HCT116 (cell line): ENCODE results near the gene VDAC1. TPM values are rescaled to one million over a fixed set of nuclear protein-coding genes. Genes with fewer than 3 reads are reported as not detected.

Source experiments
- ATAC-seq: fragments of 200-7000 bp; cut with Tn5 transposase; 2 replicates; pipeline ENCODE4 v1.9.1; 2020; ENCODE audit warnings: mild to moderate bottlenecking, moderate library complexity
- BruUV-seq: library from RNA; stranded (reverse); fragments of 400-500 nt; replicated peaks from 2 replicates; lab custom pipeline; 2021; lab: Mats Ljungman, UMichigan
- CTCF ChIA-PET: fragments of 300-600 bp; sonication (Branson Sonifier 250); formaldehyde crosslinking; loops from one replicate; lab custom pipeline; 2021; ENCODE audit warnings: antibody characterized with exemption; lab: Charles Lee
- POLR2A ChIA-PET: fragments of 300-600, 350-600 bp; sonication (Branson Sonifier 250); formaldehyde crosslinking; loops from one replicate; lab custom pipeline; 2021; ENCODE audit warnings: antibody characterized with exemption; lab: Charles Lee
- RAD21 ChIA-PET, 2 experiments: fragments of 300-600 bp; sonication (Branson Sonifier 250); formaldehyde crosslinking; loops; one replicate each; lab custom pipeline; 2023; ENCODE audit warnings: low total read pairs in 2 of 2; ENCODE audit not compliant: uncharacterized antibody in 2 of 2, unreplicated experiment in 2 of 2, low non-redundant PET in 1 of 2; lab: Charles Lee
- DNase-seq: peaks from one replicate; pipeline ENCODE4 v3.0.0-alpha.2; 2010; ENCODE audit warnings: low read depth, low spot score
- H2AFZ ChIP-seq: fragments of 200-600 bp; shearing (Covaris generic), sonication (generic); 2 replicates; pipeline ENCODE4 v1.6.1; 2017; ENCODE audit warnings: low read depth, mixed run types, mixed read lengths, antibody characterized with exemption, low read length; ENCODE audit not compliant: poor library complexity, severe bottlenecking
- H3K27ac ChIP-seq: 2 replicates; pipeline ENCODE4 v1.5.1; 2012; ENCODE audit warnings: low read depth, low read length
- H3K27me3 ChIP-seq: fragments of 200-600 bp; sonication (generic); 2 replicates; pipeline ENCODE4 v1.6.1; 2016; ENCODE audit warnings: mixed run types, low read length, mixed read lengths; ENCODE audit not compliant: insufficient read depth
- H3K36me3 ChIP-seq, 2 experiments: fragments of 200-500 bp in 1 of 2; fragments of 200-600 bp in 1 of 2; sonication (Bioruptor generic) in 1 of 2; sonication (generic) in 1 of 2; 2 replicates each; pipeline versions ENCODE4 v1.5.1 to v1.6.1; 2014 to 2016; ENCODE audit warnings: low read length in 2 of 2, inconsistent platforms in 1 of 2, mixed read lengths in 1 of 2, mixed run types in 1 of 2; ENCODE audit not compliant: insufficient read depth in 2 of 2, control insufficient read depth in 1 of 2
- H3K4me1 ChIP-seq, 2 experiments: fragments of 200-600 bp in 1 of 2; sonication (generic) in 1 of 2; 2 replicates each; pipeline versions ENCODE4 v1.5.1 to v1.6.1; 2012 to 2017; ENCODE audit warnings: low read length in 2 of 2, inconsistent platforms in 1 of 2, mild to moderate bottlenecking in 1 of 2, mixed read lengths in 1 of 2, mixed run types in 1 of 2, moderate library complexity in 1 of 2; ENCODE audit not compliant: insufficient read depth in 2 of 2, control insufficient read depth in 1 of 2
- H3K4me2 ChIP-seq: fragments of 200-600 bp; sonication (generic); 2 replicates; pipeline ENCODE4 v1.6.1; 2017; ENCODE audit warnings: mixed run types, low read length, mixed read lengths
- H3K4me3 ChIP-seq, 2 experiments: fragments of 200-600 bp in 1 of 2; sonication (generic) in 1 of 2; replicated peaks in 1 of 2; 2 replicates each; pipeline ENCODE4 v1.5.1; 2011 to 2016; ENCODE audit warnings: low read length in 2 of 2, control low read depth in 1 of 2, low read depth in 1 of 2, mild to moderate bottlenecking in 1 of 2, mixed read lengths in 1 of 2, mixed run types in 1 of 2
- H3K79me2 ChIP-seq: fragments of 200-600 bp; sonication (generic); 2 replicates; pipeline ENCODE4 v1.6.1; 2017; ENCODE audit warnings: mild to moderate bottlenecking, mixed run types, low read length, moderate library complexity, mixed read lengths; ENCODE audit not compliant: insufficient read depth
- H3K9ac ChIP-seq: fragments of 200-600 bp; sonication (generic); 2 replicates; pipeline ENCODE4 v1.6.1; 2016; ENCODE audit warnings: low read length, mixed read lengths
- H3K9me2 ChIP-seq: fragments of 200-600 bp; sonication (generic), shearing (Covaris generic); 2 replicates; pipeline ENCODE4 v1.6.1; 2017; ENCODE audit warnings: mixed run types, mild to moderate bottlenecking, moderate library complexity; ENCODE audit not compliant: insufficient read depth
- H3K9me3 ChIP-seq, 2 experiments: fragments of 200-500 bp in 1 of 2; fragments of 200-600 bp in 1 of 2; sonication (Bioruptor generic) in 1 of 2; sonication (generic) in 1 of 2; 2 replicates each; pipeline ENCODE4 v1.6.1; 2014 to 2017; ENCODE audit warnings: low read length in 2 of 2, mixed read lengths in 2 of 2, inconsistent platforms in 1 of 2, low read depth in 1 of 2, mild to moderate bottlenecking in 1 of 2, mixed run types in 1 of 2, moderate library complexity in 1 of 2; ENCODE audit not compliant: control insufficient read depth in 1 of 2, insufficient read depth in 1 of 2
- H4K20me1 ChIP-seq: fragments of 200-600 bp; sonication (generic), shearing (Covaris generic); 2 replicates; pipeline ENCODE4 v1.6.1; 2017; ENCODE audit warnings: mixed run types, mild to moderate bottlenecking, moderate library complexity; ENCODE audit not compliant: insufficient read depth
- ATF3 ChIP-seq: IDR thresholded peaks from 2 replicates; pipeline ENCODE4 v1.6.1; 2012
- CBX3 ChIP-seq: IDR thresholded peaks from 2 replicates; pipeline ENCODE4 v1.6.1; 2012; ENCODE audit warnings: low read depth
- EGR1 ChIP-seq: IDR thresholded peaks from 2 replicates; pipeline ENCODE4 v1.6.1; 2012; ENCODE audit warnings: low read depth
- ELF1 ChIP-seq: IDR thresholded peaks from 2 replicates; pipeline ENCODE4 v1.6.1; 2012; ENCODE audit warnings: low read depth, borderline replicate concordance
- EZH2phosphoT487 ChIP-seq: fragments of 200-600 bp; IDR thresholded peaks from 2 replicates; pipeline ENCODE4 v1.6.1; 2018; ENCODE audit warnings: antibody characterized with exemption, borderline replicate concordance
- JUND ChIP-seq: IDR thresholded peaks from 2 replicates; pipeline ENCODE4 v1.6.1; 2012
- POLR2AphosphoS5 ChIP-seq: IDR thresholded peaks from 2 replicates; pipeline ENCODE4 v1.6.1; 2011; ENCODE audit warnings: mild to moderate bottlenecking, low read depth, low read length, moderate library complexity
- YY1 ChIP-seq: IDR thresholded peaks from 2 replicates; pipeline ENCODE4 v1.6.1; 2011; ENCODE audit warnings: low read length, low read depth, moderate library complexity, mild to moderate bottlenecking; ENCODE audit not compliant: insufficient replicate concordance; ENCODE audit errors: extremely low read depth
- ZFX ChIP-seq: fragments of 450-650 bp; IDR thresholded peaks from 2 replicates; pipeline ENCODE4 v1.6.1; 2017
- intact Hi-C: fragments of 100-400 bp; cut with micrococcal nuclease; formaldehyde crosslinking; loops from 2 replicates; pipeline ENCODE4 v1.10.0; 2022
- total RNA-seq: library from RNA; stranded (reverse); gene quantifications from one replicate; pipeline ENCODE4 v1.2.1, GENCODE V29; 2021; ENCODE audit not compliant: unreplicated experiment
- TF ChIP-seq, protein P1 (sequence below): IDR thresholded peaks from 2 replicates; pipeline ENCODE4 v1.6.1; 2012; ENCODE audit warnings: low read depth

Gene VDAC1
- total RNA-seq, 1 experiment from 2014 or later, result 269 TPM

- Histone ChIP-seq H3K9ac (peak overlapping the region; percentile 93), H3K27ac (peak overlapping the region; percentile 99), H3K9me3 (no peaks in the 10 kb centered on the region), H3K36me3 (peaks cover 16 to 18% of the 10 kb centered on the region in 2 experiments; a peak in 3 of 4 replicates), H2AFZ (no peak overlapping the region), H4K20me1 (peaks cover 23% of the 10 kb centered on the region; the same call in 1 of the 2 replicates), H3K4me2 (peak overlapping the region; percentile 99), H3K27me3 (no peaks in the 10 kb centered on the region), H3K4me1 (peaks cover 24 to 55% of the 10 kb centered on the region in 2 experiments), H3K4me3 (peak overlapping the region; percentile 82 to 87), H3K79me2 (peaks cover 70% of the 10 kb centered on the region), H3K9me2 (no peaks in the 10 kb centered on the region)
- BruUV-seq, result no TSS peak
- POLR2A ChIA-PET, result no interaction called here
- RAD21 ChIA-PET, result no interaction called here
- intact Hi-C loops, result no loop called here
- peak; percentile 97 for TF ChIP-seq ZFX
- TF ChIP-seq EZH2phosphoT487, result no peak
- ATAC-seq, result peak; percentile 12
- CTCF ChIA-PET, result interaction anchor here (1.0 kb wide), 2 partner anchors 10 to 11 kb away, joined by 3 read pairs; no protein-coding TSS in a partner anchor
- no peak for DNase-seq
Measured at GRCh38 chr5:134003817-134004625, 754 bp downstream of the VDAC1 start.

DNA sequence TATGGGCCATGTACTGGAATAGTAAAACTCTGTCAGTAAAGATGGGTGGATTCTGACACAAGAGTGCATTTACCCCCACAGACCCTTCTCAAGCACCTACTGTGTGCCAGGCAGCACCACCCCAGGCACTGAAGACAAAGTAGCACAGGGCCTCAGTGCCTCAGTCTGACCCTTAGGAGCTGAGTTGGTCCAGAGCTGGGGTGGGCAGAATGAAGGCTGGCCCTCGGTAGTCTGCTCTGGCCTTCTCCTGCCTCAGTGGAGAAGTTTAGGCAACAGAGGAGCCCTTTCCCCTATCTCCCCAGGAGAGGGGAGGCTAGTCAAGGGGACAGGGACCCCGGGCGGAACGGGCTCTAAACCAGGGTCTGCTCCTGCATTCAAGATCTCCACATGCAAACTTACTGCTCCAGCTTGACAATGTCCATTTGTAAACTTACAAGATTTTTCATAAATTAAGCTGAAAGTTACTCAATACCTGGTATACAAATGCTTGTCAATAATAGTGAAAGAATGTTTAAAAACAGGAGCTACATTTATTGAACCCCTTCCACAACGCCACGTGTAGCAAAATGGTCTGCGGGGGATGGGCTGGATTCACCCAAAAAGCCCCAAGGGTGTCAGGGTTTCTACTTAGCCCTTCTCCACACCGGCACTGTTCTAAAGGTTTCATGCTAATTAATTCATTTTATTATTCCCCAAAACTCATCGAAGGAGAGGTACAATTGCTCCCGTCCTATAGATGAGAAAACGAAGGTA, 1.5 kb downstream of the VDAC1 start:
- TF ChIP-seq YY1 (no peak), JUND (no peak), CBX3 (no peak), EGR1 (no peak), ELF1 (no peak), ZFX (no peak), ATF3 (no peak), POLR2AphosphoS5 (no peak)
- TF ChIP-seq, protein P1, sequence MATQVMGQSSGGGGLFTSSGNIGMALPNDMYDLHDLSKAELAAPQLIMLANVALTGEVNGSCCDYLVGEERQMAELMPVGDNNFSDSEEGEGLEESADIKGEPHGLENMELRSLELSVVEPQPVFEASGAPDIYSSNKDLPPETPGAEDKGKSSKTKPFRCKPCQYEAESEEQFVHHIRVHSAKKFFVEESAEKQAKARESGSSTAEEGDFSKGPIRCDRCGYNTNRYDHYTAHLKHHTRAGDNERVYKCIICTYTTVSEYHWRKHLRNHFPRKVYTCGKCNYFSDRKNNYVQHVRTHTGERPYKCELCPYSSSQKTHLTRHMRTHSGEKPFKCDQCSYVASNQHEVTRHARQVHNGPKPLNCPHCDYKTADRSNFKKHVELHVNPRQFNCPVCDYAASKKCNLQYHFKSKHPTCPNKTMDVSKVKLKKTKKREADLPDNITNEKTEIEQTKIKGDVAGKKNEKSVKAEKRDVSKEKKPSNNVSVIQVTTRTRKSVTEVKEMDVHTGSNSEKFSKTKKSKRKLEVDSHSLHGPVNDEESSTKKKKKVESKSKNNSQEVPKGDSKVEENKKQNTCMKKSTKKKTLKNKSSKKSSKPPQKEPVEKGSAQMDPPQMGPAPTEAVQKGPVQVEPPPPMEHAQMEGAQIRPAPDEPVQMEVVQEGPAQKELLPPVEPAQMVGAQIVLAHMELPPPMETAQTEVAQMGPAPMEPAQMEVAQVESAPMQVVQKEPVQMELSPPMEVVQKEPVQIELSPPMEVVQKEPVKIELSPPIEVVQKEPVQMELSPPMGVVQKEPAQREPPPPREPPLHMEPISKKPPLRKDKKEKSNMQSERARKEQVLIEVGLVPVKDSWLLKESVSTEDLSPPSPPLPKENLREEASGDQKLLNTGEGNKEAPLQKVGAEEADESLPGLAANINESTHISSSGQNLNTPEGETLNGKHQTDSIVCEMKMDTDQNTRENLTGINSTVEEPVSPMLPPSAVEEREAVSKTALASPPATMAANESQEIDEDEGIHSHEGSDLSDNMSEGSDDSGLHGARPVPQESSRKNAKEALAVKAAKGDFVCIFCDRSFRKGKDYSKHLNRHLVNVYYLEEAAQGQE, result no peak
- H3K27me3 ChIP-seq, result no peaks in the 10 kb centered on the region
- no peaks in the 10 kb centered on the region for H3K9me2 ChIP-seq
- H3K4me3 ChIP-seq, result peak overlapping the region; percentile 82 to 87
- intact Hi-C loops, result no loop called here
- H3K36me3 ChIP-seq, result peaks cover 16 to 18% of the 10 kb centered on the region in 2 experiments; a peak in 3 of 4 replicates
- H2AFZ ChIP-seq, result no peak overlapping the region
- peaks cover 77% of the 10 kb centered on the region for H3K79me2 ChIP-seq
- ChIA-PET POLR2A (no interaction called here), RAD21 (no interaction called here), CTCF (interaction anchor here (1.0 kb wide), 1 partner anchor 10 kb away, joined by 3 read pairs; no protein-coding TSS in a partner anchor)
- no peak for DNase-seq
- no peaks in the 10 kb centered on the region for H3K9me3 ChIP-seq
- peak overlapping the region; percentile 99 for H3K27ac ChIP-seq
- H4K20me1 ChIP-seq, result peaks cover 29% of the 10 kb centered on the region; the same call in 1 of the 2 replicates
- ATAC-seq, result no peak
- H3K4me2 ChIP-seq, result peak overlapping the region; percentile 99
- TSS peak; percentile 60 for BruUV-seq
- H3K4me1 ChIP-seq, result peaks cover 24 to 58% of the 10 kb centered on the region in 2 experiments
- H3K9ac ChIP-seq, result peak overlapping the region; percentile 93
